GM18505 (cell line): ENCODE data around the gene METRN.

Experiments used
- ATAC-seq: cut with Tn5 transposase; IDR thresholded peaks from one replicate; pipeline ENCODE4 v1.9.1; 2021; ENCODE audit not compliant: unreplicated experiment
- POLR2A ChIP-seq: IDR thresholded peaks from 4 replicates; pipeline ENCODE4 v1.6.1; 2011; ENCODE audit warnings: borderline replicate concordance; ENCODE audit not compliant: insufficient read depth, insufficient read length; ENCODE audit errors: extremely low read depth

The METRN gene

GRCh38 chr16:714558-715476, at the start of gene METRN:
Gene METRN, plus strand, starts transcription at chr16:715118. Its CDS starts 172 bp downstream, at chr16:715290.
- peak; percentile 57 for ATAC-seq

GRCh38 chr16:666572-666971, 48.3 kb upstream of the METRN start:
- no peak for ATAC-seq
- TF ChIP-seq POLR2A: no peak

More at GRCh38 chr16:714558-715476, at the start of gene METRN:
- TF ChIP-seq POLR2A: no peak

GRCh38 chr16:667113-667779, 47.7 kb upstream of the METRN start:
- no peak for ATAC-seq

GRCh38 chr16:667780-668518, 47.0 kb upstream of the METRN start, which contains the start of gene RHOT2:
Gene RHOT2, plus strand, starts transcription at chr16:668132. Its CDS starts 68 bp downstream, at chr16:668200.
- peak; percentile 73 for ATAC-seq
- TF ChIP-seq POLR2A: peak; percentile 92

More at GRCh38 chr16:667113-667779, 47.7 kb upstream of the METRN start:
- TF ChIP-seq POLR2A: no peak

- TF ChIP-seq POLR2A: no peak
- ATAC-seq: peak; percentile 1
These were observed 46.3 kb upstream of the METRN start for GRCh38 chr16:668519-669171.

GRCh38 chr16:669666-670065, 45.3 kb upstream of the METRN start:
- no peak for ATAC-seq
- TF ChIP-seq POLR2A: no peak

GRCh38 chr16:670485-671352, 44.2 kb upstream of the METRN start:
- ATAC-seq: no peak
- no peak for TF ChIP-seq POLR2A

- no peak for ATAC-seq
- no peak for TF ChIP-seq POLR2A
These were observed 43.4 kb upstream of the METRN start for GRCh38 chr16:671353-672131.

GRCh38 chr16:672371-672770, 42.5 kb upstream of the METRN start:
- ATAC-seq: no peak
- TF ChIP-seq POLR2A: no peak

GRCh38 chr16:672851-673250, 42.1 kb upstream of the METRN start:
- TF ChIP-seq POLR2A: no peak
- no peak for ATAC-seq

- ATAC-seq: no peak
- no peak for TF ChIP-seq POLR2A
These were observed 41.4 kb upstream of the METRN start for GRCh38 chr16:673399-673991.

- ATAC-seq: no peak
- peak; percentile 21 for TF ChIP-seq POLR2A
These were observed 40.6 kb upstream of the METRN start for GRCh38 chr16:674214-674881.
